Activated CD8-positive, alpha-beta memory T cell treated with anti-CD3 and anti-CD28 coated beads for 48 hours (primary cell): Measurements from ENCODE around the gene SOX8.
"Not testable (repeated sequence)": the region's sequence is repeated elsewhere in the genome, so short reads cannot be mapped to it uniquely, and the experiment has no call there.

ENCODE experiments used
- DNase-seq, 3 experiments: peaks; one replicate each; pipeline ENCODE4 v3.0.0-alpha.2; 2020; ENCODE audit warnings: low read depth in 2 of 3, low spot score in 2 of 3

SOX8 gene

GRCh38 chr16:953818-954217 is 27.8 kb upstream of the SOX8 start:
- not testable (repeated sequence) for DNase-seq

- DNase-seq: not testable (repeated sequence)
These were observed 25.8 kb upstream of the SOX8 start for GRCh38 chr16:955766-956165.

- DNase-seq: no peak
These were observed 22.1 kb upstream of the SOX8 start for GRCh38 chr16:959232-960040.

GRCh38 chr16:962366-962765 is 19.2 kb upstream of the SOX8 start:
- DNase-seq: no peak

- DNase-seq: no peak
These were observed 18.4 kb upstream of the SOX8 start for GRCh38 chr16:962901-963814.

GRCh38 chr16:963913-964312 is 17.7 kb upstream of the SOX8 start:
- no peak for DNase-seq

- DNase-seq: no peak
These were observed 17.1 kb upstream of the SOX8 start for GRCh38 chr16:964356-965035.

GRCh38 chr16:965036-965395 is 16.6 kb upstream of the SOX8 start:
- no peak for DNase-seq

GRCh38 chr16:965487-965886 is 16.1 kb upstream of the SOX8 start:
- no peak for DNase-seq

GRCh38 chr16:966035-966434 is 15.5 kb upstream of the SOX8 start:
- DNase-seq: no peak

- no peak for DNase-seq
These were observed 15.1 kb upstream of the SOX8 start for GRCh38 chr16:966505-966904.

GRCh38 chr16:967077-967541 is 14.5 kb upstream of the SOX8 start:
- no peak for DNase-seq

GRCh38 chr16:967546-968295 is 13.8 kb upstream of the SOX8 start:
- no peak for DNase-seq

GRCh38 chr16:968620-969019 is 12.9 kb upstream of the SOX8 start:
- no peak for DNase-seq

GRCh38 chr16:969508-970385 is 11.8 kb upstream of the SOX8 start:
- DNase-seq: no peak

- DNase-seq: no peak
These were observed 11.2 kb upstream of the SOX8 start for GRCh38 chr16:970386-970765.

- peak; percentile 86 to 99 (median 87) for DNase-seq
These were observed 10.6 kb upstream of the SOX8 start, which contains the start of gene LMF1 for GRCh38 chr16:970766-971581. LMF1 (minus strand) TSS chr16:970984; CDS start chr16:970980, 4 bp downstream.

GRCh38 chr16:971582-971905 is 10.0 kb upstream of the SOX8 start:
- DNase-seq: no peak

GRCh38 chr16:971981-972315 is 9.6 kb upstream of the SOX8 start:
- no peak for DNase-seq
